NCI-H524 (cell line): Measurements from ENCODE around the gene HS1BP3.

ENCODE experiments used
- DNase-seq, 2 experiments: peaks; one replicate each; lab custom pipeline; 2025; lab: John Stamatoyannopoulos, UW

Gene HS1BP3

DNA sequence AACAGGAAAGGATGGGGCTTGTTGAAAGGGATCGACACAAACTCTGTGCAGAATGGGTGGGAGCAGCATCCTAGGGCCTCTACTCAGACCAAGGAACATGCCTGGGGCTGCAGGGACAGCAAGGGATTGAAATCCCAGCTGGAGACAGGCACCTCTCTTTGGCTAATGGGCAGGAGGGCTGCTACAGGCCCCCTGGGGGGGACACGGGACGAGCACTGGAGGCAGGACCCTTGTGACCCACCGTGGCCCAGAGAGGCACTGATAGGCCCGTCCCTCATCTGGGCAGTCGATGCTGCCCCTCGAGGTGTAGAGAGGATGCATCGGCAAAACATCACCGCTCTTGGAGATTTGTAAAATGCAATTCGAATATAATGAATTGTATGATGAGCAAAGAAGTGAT, 5.1 kb downstream of the HS1BP3 start:
- no peak for DNase-seq

DNA sequence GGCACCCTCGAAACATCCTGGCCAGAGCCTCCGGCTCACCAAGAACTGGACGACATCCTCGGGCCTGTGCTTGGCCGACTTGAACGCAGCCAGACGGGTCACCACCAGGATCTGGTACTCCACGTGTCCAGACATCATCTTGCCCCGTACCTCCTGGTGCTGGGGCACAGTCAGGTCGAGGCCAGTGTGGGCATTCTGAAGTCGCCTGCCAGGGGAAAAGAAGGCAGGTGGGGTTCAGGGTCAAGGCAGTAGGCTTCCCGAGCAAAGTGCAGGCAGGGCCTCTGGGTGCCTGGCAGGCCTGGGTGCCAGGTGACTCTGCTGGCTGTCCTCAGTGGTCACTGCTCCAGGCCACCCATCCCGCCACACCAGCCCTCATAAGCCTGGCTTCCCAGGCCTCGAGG, 5.6 kb downstream of the HS1BP3 start:
- no peak for DNase-seq

DNA sequence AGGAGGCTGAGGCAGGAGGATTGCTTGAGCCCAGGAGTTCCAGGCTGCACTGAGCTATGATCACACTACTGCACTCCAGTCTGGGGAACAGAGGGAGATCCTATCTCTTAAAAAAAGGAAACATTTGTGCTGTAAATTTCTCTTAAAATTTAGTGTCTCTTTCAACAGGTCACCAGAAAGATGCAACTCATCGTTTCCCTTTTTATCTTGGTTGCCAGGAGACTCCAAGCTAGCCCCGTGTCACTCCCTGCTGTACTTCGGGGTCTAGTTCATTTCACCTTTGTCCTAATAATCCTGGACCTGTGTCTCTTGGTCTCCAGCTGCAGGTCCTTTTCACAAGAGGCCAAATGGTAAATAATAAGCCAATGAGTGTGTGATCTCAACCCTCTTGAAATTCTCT, 7.1 kb downstream of the HS1BP3 start:
- DNase-seq = no peak

DNA sequence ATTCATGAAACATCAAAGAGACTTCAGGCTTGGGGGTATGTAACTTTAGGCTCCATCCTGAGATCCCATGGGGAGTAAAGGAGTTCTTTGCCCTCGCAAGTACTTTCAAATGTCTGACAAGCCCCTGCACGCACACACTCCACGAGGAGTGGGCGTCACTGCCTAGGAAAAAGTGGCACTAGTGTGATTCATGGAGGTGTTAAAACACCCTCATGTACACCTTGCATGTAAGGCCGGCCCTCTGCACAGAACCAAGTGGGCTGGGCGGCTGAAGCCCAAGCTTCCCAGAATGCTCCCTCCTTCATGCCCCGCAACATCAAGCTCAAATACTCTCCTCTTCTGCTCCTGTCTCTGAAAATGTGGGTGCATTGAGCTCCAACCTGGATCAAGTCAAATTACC, 7.8 kb downstream of the HS1BP3 start:
- no peak for DNase-seq

DNA sequence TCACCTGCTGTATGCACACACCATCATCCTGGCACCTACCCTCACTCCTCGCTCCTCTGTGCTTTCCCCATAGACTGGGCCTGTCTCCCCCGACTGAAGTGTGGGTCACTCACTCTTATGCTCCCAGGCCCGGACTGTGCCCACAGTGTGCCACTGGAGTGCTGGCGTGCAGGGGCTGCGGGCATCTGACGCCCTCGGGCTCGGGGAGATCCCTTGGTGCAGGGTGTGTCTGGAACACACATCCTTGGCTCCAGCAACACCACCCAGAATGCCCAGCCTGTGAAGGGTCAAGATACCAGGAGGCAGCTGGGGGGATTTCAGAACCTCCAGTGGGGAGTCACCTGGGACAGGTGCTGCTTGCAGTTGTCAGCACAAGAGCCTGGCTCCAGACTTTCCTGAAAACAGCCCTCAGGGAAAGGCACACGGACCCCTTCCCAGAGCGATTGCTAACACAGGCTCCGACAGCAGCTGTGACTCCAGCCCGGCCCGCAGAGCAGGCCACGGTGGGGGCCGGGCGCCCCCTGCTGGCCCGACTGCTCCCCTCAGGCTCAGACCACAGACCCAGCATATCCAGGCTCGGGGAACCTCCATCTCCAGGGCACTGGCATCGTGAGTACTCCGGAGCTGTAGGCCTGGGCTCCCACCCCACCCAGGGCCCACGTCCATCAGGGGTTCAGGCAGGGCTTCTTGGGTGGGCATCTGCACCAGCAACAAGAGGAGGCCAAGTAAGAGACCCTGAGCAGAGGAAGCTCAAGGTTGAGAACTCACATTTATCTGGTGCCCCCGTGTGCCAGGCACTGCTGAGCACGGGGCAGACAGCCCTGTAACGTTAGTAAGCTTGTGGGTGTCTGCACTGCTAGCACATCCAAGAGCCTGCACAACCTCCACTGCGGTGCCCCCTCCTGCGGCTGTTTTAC, 8.6 kb downstream of the HS1BP3 start:
- DNase-seq = peak; percentile 46 to 74

DNA sequence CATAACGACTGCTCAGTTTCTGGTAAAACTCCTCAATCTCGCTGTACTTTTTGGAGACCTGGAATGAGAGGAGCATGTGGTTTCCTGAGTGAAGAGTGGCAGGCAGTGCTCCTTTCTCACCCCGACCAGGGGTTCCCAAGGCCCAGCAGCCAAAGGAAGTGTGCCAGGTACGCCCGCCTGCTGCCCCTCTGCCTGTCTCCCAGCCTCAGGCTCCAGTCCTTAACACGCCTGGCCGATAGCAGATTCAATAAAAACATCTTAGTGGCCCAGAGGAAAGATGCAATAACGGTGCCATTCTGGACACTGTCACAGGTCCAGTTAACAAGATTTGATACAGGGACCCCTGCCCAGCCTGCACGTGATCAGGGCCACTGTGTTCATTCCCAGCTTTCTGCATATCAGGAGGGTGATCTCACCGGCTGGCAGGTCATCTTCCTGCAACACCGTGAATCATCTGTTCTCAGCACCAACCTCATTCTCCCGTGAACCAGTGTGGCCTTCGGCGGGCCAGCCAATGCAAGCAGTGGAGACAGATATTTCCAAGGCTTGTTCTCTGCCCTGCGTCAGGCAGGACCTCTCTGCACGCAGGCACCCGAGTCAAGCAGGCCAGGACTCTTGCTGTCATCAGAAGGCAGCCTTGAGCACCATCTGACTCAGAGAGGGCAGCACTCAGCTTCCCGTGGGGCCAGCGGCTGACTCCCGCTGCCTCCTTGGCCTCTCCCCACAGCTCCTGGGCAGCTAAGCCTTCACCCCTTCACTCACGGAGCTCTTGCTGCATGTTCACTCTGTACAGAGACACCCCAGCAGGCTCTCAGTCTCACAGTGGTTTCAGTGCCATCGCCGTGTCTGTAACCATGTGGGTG, 9.5 kb downstream of the HS1BP3 start:
- no peak for DNase-seq

DNA sequence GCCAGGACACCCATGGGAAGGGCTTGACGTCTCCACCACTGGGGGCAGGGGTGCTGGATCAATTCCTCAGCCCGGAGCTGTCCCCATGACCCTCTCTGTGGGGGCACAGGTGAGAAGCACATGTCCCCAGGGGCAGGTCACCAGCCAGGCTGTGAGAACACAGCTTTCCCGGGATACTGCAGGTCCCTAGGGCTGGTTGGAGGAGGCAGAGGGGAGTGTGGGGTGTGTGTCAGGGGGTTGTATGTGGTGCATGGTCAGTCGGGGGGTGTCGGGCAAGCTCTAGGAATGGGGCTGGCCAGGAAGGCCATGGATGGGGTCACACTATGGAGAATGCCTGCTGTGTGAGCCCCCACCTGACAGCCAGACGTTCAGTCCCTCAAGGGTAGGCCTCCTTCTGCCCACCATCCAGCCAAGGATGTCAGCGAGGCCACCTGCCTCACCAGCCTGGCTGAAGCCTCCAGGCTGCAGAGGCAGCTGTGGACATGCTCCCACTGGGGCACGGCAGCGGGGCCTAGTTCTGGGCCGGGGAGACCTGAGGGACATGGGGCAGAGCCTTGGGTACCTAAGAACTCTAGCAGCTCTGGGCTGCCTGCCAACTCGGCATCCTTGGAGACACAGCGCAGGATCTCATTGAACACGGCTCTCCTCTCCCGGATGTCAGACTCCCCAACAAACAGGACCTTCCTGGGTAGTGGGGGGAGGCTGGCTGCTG, 10.3 kb downstream of the HS1BP3 start:
- no peak for DNase-seq

DNA sequence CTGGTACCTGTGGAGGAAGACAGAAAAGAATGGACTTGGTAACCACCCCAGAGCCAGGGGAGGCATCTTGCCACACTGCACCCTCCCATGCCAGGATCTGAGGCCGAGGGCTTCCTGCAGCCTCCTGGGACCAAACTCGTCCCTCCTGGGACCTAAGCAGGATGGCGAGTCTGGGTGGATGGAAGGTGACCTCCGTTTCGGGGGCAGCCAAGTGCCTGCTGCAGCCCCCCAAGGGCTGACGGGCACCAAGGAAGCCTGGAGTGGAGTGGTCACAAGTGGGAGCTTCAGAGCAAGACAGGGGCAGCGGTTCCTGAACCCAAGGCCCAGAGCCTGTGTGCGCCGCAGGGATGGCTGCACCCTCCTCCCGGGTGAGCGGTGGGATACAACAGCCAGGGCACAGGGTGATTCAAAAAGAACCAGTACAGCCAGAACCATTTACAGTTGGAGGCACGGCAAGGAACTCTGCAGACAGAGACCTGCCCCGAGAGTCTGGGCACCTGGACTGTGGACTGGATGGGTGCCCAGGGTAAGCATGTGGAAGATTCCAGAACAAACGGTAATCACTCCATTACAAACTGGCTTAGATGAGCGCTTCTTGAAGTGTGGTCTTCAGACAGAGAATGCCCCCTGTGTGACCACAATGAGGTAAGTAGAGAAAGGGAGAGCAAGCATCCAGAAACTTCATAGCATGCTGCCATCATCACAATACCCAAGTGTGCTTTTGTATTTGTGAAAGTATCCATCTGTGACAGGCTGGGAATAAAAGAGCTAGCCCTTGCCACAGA, 12.1 kb downstream of the HS1BP3 start:
- no peak for DNase-seq

DNA sequence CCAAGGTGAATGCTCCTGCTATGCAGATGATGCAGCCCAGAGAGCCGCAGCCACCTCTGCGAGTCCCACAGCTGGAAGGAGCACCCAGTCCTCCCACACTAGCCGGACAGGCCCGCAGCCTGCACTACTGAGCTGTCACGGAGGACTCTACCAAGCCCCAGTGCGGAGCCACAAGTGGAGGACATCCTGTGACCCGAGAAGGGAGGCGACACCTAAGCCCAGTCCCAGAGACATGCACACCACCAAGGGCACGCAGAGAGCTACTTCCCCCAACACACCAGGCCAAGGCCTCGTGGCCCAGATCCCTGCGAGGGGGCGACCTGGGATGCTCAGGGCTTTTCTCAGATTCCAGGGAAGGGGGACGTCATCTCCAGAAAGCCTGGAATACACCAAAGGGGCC, 12.9 kb downstream of the HS1BP3 start:
- no peak for DNase-seq

DNA sequence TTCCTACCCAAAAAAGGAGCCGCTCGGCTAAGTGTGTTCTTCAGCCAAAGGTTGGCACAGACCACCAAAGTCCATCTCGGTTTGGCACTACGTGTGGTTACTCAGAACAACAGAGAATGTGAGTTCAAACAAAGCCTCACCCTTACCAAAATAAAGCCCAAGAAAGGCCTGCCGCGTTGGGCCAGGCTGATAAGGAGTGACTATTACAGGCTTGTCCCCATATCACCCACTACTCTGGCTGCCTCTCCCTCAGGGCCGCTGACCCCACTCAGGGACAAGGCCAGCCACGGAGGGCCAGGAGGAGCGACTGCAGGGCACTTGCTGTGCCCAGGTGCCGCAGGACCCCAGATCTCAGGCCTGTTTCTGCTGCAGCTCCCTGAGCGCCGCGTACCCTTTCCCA, 13.8 kb downstream of the HS1BP3 start:
- DNase-seq = no peak

DNA sequence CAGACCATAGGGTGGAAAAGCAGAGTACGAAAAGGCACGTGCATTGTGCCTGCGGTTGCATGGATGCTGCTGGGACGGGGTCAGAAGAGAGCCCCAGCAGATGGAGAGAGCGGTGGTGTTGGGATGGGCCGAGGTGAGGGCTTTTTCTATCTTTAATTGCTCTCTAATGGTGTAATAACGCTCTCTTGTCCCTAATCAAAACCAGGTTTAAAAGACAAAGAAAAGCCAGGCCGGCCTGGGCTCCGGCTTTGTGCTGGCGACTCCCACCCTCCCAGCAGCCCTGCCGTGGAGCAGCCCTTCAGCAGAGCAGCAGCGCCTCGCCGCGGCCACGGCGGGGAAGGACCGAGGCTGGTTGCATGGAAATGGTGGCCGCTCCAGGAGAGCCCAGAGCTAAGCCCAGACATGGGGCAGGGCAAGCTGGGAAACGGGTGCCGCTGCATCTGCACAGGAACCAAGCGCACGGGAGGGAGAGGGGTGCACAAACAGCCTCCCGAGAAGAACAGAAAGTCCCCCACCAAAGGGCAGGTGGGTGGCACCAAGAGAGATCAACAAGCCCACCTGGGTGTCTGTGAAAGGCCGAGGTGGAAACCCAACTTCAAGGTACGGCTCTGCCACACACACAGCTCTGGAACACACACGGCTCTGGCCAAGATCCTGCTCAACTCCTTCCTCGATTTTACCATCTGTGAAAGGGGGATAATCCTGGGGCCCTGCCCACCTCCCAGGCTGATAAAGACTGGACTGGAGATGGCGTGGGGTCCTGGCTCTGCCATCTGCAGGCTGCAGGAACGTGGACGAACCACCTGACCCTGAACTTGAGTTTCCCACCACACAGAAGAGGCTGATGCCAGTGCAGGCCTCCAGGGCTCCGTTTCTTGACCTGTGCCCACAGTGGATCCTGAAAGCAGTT, 15.0 kb downstream of the HS1BP3 start:
- DNase-seq = peak; percentile 68 to 79

DNA sequence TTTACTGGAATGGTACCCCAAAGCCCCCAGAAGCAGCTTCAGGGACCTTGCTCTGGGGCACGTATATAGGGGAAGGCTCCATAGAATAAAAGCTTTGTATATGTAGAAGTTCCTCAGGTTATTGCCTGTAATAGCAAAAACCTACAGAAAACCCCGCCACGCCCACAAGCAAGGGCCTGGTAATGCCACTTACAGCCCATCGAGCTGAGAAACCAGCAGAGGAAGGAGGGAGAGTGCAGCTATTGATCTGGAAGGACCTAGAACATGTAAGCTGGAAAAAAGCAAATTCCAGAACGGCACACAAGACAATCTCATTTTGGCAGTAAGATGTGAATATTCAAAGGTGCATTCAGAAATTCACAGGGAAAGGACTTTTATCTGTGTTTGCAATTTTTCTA, 15.8 kb downstream of the HS1BP3 start:
- DNase-seq = no peak

DNA sequence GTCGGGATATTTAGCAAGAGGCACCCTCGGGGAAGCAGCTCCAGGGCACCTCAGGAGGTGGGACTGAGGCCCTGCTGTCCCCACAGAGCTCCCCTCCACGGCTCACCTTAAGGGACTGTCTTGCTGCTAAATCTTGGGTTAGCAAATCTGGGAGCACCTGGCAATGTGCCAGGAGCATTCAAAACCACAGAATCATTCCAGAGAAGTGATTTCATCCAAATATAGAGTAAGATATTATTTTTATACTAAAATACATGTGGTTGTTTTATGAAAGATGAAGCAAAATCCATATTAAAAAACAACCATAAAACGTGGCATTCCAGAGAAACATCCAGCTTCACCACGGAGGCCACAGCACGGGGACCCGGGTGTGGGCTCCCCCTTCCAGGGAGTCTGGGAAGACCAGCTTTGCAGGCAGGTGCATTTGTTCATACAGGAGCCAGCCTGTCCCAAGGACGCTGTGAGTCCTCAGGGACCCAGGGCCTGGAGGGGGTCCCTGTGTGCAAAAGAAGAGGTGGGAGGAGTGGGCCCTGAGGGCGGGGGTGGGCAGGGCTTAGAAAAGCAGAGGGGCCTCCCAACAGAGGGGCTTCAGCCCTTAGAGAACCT, 16.3 kb downstream of the HS1BP3 start:
- DNase-seq = no peak

DNA sequence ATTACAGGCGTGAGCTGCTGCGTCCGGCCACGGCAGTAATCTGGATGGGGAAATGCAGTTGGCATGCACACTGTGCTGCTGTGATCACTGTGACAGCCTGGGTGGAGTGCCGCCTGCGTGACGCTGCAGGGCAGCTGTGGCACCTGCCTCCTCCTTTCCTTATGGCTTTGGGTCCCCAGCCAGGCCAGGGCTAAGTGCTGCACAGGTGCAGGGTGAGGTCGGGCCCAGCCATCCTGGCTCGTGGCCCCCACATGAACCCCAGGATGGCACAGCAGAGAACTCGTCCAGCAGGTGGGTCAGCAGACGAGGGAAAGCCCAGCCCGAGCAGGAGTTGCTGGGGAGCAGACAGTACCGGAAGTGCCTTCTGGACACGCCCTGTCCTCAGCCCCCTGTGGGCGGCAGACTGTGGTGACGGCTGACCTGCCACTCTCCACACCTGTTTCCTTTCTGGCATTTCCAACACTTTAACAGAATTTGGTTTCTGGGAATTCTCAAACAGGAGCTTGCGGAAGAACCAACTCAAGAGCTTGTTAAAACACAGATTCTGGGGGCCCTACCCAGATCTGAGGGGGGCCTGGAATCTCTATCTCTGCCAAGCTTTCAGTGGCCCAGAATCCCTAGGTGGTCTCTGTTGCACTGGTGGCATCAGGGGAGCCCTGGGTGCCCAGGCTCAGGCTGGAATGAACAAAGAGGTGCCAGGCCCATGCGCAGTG, 16.9 kb downstream of the HS1BP3 start:
- no peak for DNase-seq

DNA sequence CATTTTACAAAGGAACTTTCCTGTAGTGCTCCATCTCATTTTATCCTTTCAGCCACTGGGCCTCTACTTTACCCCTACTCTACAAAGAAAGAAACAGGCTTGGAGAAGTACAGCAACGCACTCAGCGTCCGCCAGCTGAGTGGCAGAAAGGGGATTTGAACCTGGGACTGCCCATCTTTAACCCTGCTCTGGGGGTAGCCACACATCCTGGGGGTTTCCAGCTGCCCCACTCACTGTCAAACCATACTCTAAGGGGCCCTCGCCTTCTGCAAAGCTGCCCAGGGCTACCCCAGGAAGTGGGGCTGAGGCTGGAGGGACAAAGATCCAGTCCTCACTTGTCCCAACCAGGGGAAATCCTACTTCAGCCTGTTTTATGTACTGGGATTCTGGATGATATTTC, 17.9 kb downstream of the HS1BP3 start:
- no peak for DNase-seq

DNA sequence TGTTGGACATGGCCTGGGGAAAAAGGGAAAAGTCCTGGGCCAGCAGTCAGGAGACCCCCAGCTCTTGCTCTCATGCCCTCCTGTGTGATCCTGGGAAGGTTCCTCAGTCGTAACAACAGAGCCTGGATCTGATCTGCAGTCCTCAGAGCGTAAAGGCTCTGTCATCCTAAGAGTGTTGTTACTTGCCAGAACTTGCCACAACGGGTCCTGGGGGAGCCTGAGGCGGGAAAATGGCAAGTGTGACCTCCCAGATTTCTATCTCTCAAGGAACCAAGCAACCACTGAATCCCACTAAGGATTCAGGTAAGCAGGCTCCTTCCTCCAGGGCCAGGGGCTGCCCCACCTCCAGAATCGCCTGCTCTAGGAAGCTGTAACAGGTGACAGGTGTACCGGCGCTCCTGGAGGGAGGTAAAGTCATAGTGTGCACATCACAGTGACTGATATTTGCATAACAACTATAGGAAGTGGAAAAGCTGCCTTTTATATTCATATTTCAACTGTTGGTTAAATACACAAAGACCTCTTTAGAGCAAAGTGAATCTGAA, 18.4 kb downstream of the HS1BP3 start:
- DNase-seq = no peak

DNA sequence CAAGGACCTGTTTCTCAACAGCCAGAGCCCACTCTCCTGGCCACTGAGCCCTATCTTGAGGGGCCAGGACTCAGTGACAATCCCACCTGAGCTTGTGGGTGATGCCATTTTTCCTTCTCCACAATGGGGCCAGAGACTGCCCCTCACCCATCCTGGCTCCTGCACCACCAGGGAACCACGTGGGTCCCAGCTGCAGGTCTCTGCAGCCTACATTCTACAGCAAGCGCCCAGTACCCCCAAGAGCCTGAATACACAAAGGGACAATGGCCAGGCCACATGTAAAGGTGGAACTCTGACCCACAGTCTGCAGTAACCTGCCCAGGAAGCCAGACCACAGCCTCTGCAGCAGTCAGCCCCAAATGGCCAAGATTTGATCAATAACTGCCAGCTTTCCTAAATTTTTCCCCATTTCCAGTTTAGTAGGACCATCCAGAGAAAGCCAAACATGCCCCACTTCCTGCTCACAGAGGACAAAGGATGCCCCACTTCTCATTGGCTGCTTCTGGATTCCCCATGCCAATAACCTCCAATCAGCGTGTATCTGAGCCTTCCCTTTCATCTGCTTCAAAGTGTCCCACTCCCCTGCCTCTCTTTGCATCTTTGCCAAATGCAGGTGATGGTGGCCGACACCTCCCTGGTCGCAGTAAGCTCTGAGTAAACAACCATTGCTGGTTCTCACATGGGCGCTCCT, 19.1 kb downstream of the HS1BP3 start:
- DNase-seq = no peak

DNA sequence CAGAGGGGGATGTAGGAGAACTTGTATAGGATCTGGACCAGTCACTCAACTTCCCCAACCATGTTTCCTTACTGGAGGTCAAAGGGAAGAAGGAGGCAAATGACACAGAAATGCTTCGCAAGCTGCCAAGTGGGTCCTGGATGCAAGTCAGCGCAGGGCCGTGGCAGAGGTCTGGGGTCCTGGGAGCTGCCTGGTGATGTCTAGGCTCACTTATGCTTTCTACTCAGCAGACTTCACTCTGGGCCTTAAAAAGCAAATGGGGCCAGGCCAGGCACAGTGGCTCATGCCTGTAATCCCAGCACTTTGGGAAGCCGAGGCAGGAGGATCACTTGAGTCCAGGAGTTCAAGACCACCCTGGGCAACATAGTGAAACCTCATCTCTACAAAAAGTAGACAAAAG, 19.9 kb downstream of the HS1BP3 start:
- no peak for DNase-seq
